Measurements from ENCODE around the gene HAUS5. TPM values are rescaled to one million over a fixed set of nuclear protein-coding genes. Genes with fewer than 3 reads are reported as not detected.

Gene HAUS5
- total RNA-seq, 4 donors from 2014 or later = 3.5 to 11.5 (median 10.6) TPM

GRCh38 chr19:35661995-35662340 is 49.4 kb downstream of the HAUS5 start:
- no peak for DNase-seq
- no peak overlapping the region for H3K4me3 ChIP-seq
- peaks cover 0 to 14% (median 0%) of the 10 kb centered on the region in 3 donors for H3K4me1 ChIP-seq
- WGBS, 2 donors = 97 to 98% methylated on average over 6 of the region's 6 CpGs
- peaks cover 9 to 88% (median 34%) of the 10 kb centered on the region in 3 donors for H3K36me3 ChIP-seq
- H3K9me3 ChIP-seq = no peaks in the 10 kb centered on the region
- intact Hi-C loops (cut with DNase I) = no loop called here
- no peak overlapping the region for H3K27ac ChIP-seq
- H3K27me3 ChIP-seq = no peaks in the 10 kb centered on the region
- TF ChIP-seq POLR2A (IDR thresholded peaks at IDR 0.05) = no peak
- no peak for TF ChIP-seq CTCF (IDR thresholded peaks at IDR 0.05)

GRCh38 chr19:35663981-35664380 is 51.4 kb downstream of the HAUS5 start:
- 69 to 77% methylated on average over 3 of the region's 3 CpGs for WGBS, 2 donors
- intact Hi-C loops (cut with DNase I) = no loop called here
- H3K27me3 ChIP-seq = no peaks in the 10 kb centered on the region

GRCh38 chr19:35665157-35665556 is 52.6 kb downstream of the HAUS5 start:
- Histone ChIP-seq H3K27me3 (peaks cover 0 to 6% (median 0%) of the 10 kb centered on the region in 4 donors), H3K4me1 (peaks cover 0 to 14% (median 0%) of the 10 kb centered on the region in 3 donors), H3K4me3 (no peak overlapping the region), H3K9me3 (no peaks in the 10 kb centered on the region), H3K27ac (no peak overlapping the region), H3K36me3 (peaks cover 0 to 56% (median 6%) of the 10 kb centered on the region in 3 donors)
- intact Hi-C loops (cut with DNase I) = no loop called here
- TF ChIP-seq POLR2A (IDR thresholded peaks at IDR 0.05) = no peak
- TF ChIP-seq CTCF (IDR thresholded peaks at IDR 0.05) = no peak
- DNase-seq = no peak
- 93 to 98% methylated on average over 5 to 23 of the region's 24 CpGs for WGBS, 2 donors

More at GRCh38 chr19:35663981-35664380, 51.4 kb downstream of the HAUS5 start:
- TF ChIP-seq POLR2A (IDR thresholded peaks at IDR 0.05) = no peak
- Histone ChIP-seq H3K9me3 (no peaks in the 10 kb centered on the region), H3K4me1 (peaks cover 0 to 14% (median 0%) of the 10 kb centered on the region in 3 donors), H3K27ac (no peak overlapping the region), H3K4me3 (no peak overlapping the region), H3K36me3 (peaks cover 0 to 68% (median 18%) of the 10 kb centered on the region in 3 donors)
- no peak for DNase-seq

- Histone ChIP-seq H3K4me3 (no peak overlapping the region), H3K4me1 (peaks cover 0 to 14% (median 0%) of the 10 kb centered on the region in 3 donors), H3K9me3 (no peaks in the 10 kb centered on the region), H3K36me3 (peaks cover 0 to 52% (median 2%) of the 10 kb centered on the region in 3 donors), H3K27ac (no peak overlapping the region), H3K27me3 (peaks cover 0 to 6% (median 0%) of the 10 kb centered on the region in 4 donors)
- 75 to 83% methylated on average over 2 to 6 of the region's 7 CpGs for WGBS, 2 donors
- TF ChIP-seq POLR2A (IDR thresholded peaks at IDR 0.05) (no peak), CTCF (IDR thresholded peaks at IDR 0.05) (no peak)
- intact Hi-C loops (cut with DNase I) = no loop called here
- no peak for DNase-seq
Measured at GRCh38 chr19:35665604-35666003, 53.1 kb downstream of the HAUS5 start.

GRCh38 chr19:35666251-35666913 is 53.8 kb downstream of the HAUS5 start, which contains the start of gene UPK1A:
TSS of gene UPK1A (plus strand) at chr19:35666517. CDS start at chr19:35666813, 296 bp downstream.
- WGBS, 2 donors = 8 to 52% methylated on average over 2 to 8 of the region's 16 CpGs
- TF ChIP-seq CTCF (IDR thresholded peaks at IDR 0.05) = no peak
- no peak for TF ChIP-seq POLR2A (IDR thresholded peaks at IDR 0.05)
- intact Hi-C loops (cut with DNase I) = no loop called here
- Histone ChIP-seq H3K27me3 (peaks cover 0 to 14% (median 0%) of the 10 kb centered on the region in 4 donors), H3K4me1 (peaks cover 0 to 14% (median 0%) of the 10 kb centered on the region in 3 donors), H3K4me3 (no peak within 1 kb of the TSS), H3K36me3 (peaks cover 0 to 44% (median 0%) of the 10 kb centered on the region in 3 donors), H3K27ac (no peak within 1 kb of the TSS), H3K9me3 (no peaks in the 10 kb centered on the region)
- DNase-seq = no peak
